ENCODE data around the gene TLK2. TPM values are rescaled to one million over a fixed set of nuclear protein-coding genes. Genes with fewer than 3 reads are reported as not detected.
A peak's percentile ranks its signal among the peaks of the same experiment; 100 is the strongest.
"Not testable (repeated sequence)": the region's sequence is repeated elsewhere in the genome, so short reads cannot be mapped to it uniquely, and the experiment has no call there.

The TLK2 gene
- total RNA-seq, 1 donor from 2014 or later: 47.2 TPM

DNA sequence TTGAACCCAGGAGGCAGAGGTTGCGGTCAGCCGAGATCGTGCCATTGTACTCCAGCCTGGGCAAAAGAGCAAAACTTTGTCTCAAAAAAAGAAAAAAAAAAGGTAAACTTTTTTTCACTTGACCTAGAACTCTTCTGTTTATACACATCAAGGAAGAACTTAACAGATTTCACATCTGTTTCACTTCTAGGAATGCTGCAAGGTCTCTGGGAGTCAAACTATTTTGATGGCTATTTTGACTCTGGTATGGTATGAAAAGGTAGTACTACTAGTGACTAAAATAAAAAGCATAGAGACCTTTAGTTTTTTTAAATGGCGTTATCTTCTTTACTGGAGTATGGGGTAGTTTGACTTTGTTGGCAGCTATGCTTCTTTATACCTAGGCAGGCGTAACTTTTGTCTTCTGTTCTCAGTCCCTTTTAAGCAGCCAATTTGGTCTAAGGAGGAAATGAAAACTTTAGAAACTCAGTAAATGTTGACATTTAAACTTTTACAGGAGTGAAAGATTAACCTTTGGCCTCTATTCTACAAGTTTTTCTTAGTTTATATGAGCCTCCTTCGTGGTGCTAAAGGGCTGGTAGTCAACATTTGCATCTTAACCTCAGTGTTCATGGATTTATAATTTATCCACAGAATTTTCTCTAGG is 28.7 kb downstream of the TLK2 start:
- H3K4me3 Mint-ChIP-seq; H3K9me3 Mint-ChIP-seq; DNase-seq; intact Hi-C loops (cut with micrococcal nuclease); H3K36me3 Mint-ChIP-seq (ENCODE audit: low read depth); H3K27me3 Mint-ChIP-seq: not testable (repeated sequence)
- Mint-ChIP-seq H3K4me1 (peaks cover 21% of the 10 kb centered on the region), H3K27ac (peak overlapping the region; percentile 16)

- H3K9me3 Mint-ChIP-seq; H3K36me3 Mint-ChIP-seq (ENCODE audit: low read depth); H3K27me3 Mint-ChIP-seq; DNase-seq; intact Hi-C loops (cut with micrococcal nuclease); H3K4me3 Mint-ChIP-seq: not testable (repeated sequence)
- Mint-ChIP-seq H3K27ac (peak overlapping the region; percentile 63), H3K4me1 (peaks cover 21% of the 10 kb centered on the region)
These were observed 31.7 kb downstream of the TLK2 start for GRCh38 chr17:62510247-62510819.

- DNase-seq; H3K4me3 Mint-ChIP-seq; H3K9me3 Mint-ChIP-seq; H3K27ac Mint-ChIP-seq; intact Hi-C loops (cut with micrococcal nuclease); H3K27me3 Mint-ChIP-seq; H3K36me3 Mint-ChIP-seq (ENCODE audit: low read depth): not testable (repeated sequence)
- peaks cover 17% of the 10 kb centered on the region for H3K4me1 Mint-ChIP-seq
These were observed 32.4 kb downstream of the TLK2 start for GRCh38 chr17:62511014-62511413.

DNA sequence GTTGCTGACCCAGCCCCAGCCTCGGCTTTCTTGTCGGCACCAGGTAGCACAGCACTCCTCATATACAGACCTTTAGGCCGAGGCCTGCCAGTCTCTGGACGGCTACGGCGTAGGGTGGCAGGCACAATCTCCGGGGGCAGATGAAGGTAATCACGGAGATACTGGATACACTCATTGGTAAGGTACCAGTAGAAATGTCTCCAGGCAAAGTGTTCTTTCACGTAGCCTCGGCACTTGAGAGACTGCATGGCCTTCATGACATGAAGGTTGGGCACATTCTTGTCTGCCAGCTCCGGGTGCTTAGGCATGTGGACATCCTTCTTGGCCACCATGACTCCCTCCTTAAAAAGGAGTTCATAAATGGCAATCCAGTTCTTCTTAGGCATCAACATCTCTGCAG is 37.8 kb downstream of the TLK2 start:
- H3K9me3 Mint-ChIP-seq; H3K4me3 Mint-ChIP-seq; H3K27ac Mint-ChIP-seq; H3K4me1 Mint-ChIP-seq; DNase-seq; H3K27me3 Mint-ChIP-seq; intact Hi-C loops (cut with micrococcal nuclease): not testable (repeated sequence)
- peaks cover 13% of the 10 kb centered on the region for H3K36me3 Mint-ChIP-seq (ENCODE audit: low read depth)

GRCh38 chr17:62521295-62521694 is 42.7 kb downstream of the TLK2 start:
- H3K9me3 Mint-ChIP-seq; H3K27ac Mint-ChIP-seq; H3K27me3 Mint-ChIP-seq; H3K4me1 Mint-ChIP-seq; intact Hi-C loops (cut with micrococcal nuclease); H3K4me3 Mint-ChIP-seq; DNase-seq: not testable (repeated sequence)
- peaks cover 16% of the 10 kb centered on the region for H3K36me3 Mint-ChIP-seq (ENCODE audit: low read depth)

DNA sequence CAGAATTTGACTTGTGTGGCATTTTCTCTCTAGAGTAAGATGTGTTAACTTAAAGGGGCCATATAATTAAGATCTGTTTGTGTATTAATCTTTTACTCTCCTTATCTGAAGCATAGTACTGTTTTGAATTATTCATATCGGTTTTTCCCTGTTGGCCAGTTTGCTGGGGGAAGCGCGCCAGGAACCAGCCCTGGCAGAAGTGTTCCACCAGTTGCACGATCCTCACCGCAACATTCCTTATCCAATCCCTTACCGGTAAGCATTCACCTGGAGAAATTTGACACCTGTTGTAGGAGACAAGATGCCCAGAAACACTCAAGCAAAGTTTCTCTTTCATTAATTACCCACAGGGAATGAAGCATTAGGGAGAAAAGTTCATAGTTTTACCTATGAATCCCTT is 45.5 kb downstream of the TLK2 start:
- H3K36me3 Mint-ChIP-seq (ENCODE audit: low read depth): peaks cover 30% of the 10 kb centered on the region
- intact Hi-C loops (cut with micrococcal nuclease); H3K4me3 Mint-ChIP-seq; H3K9me3 Mint-ChIP-seq; H3K27ac Mint-ChIP-seq; DNase-seq; H3K27me3 Mint-ChIP-seq; H3K4me1 Mint-ChIP-seq: not testable (repeated sequence)

DNA sequence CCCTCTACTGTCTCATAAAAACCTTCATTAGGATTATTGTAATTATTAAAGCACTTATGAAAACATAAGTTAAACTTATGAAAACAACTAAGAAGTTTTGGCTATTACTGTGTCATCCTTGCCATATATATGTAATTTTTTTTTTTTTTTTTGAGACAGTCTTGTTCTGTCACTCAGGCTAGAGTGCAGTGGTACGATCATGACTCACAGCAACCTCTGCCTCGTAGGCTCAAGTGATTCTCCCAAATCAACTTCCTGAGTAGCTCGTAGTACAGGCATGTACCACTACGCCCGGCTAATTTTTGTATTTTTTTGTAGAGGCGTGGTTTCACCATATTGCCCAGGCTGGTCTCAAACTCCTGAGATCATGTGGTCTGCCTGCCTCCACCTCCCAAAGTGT is 46.7 kb downstream of the TLK2 start:
- H3K27ac Mint-ChIP-seq: not testable (repeated sequence)

DNA sequence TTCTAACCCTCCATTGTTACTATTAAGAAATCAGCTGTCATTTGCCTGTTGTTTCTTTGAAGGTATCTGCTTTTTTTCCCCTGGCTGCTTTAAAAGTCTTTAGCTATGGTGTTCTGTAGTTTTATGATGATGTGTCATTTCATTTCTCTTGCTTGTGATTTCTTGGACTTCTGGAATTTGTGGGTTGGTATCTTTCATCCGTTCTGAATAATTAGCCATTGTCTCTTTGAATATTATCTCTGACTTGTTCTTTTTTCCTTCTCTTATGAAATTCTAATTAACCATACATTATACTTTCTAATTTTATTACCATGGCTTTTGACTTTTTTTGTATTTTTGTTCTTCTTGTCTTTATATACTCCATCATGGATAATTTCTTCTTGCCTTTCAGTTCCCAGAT is 52.3 kb downstream of the TLK2 start:
- H3K4me3 Mint-ChIP-seq; intact Hi-C loops (cut with micrococcal nuclease); DNase-seq; H3K4me1 Mint-ChIP-seq; H3K27ac Mint-ChIP-seq; H3K27me3 Mint-ChIP-seq; H3K9me3 Mint-ChIP-seq: not testable (repeated sequence)
- peaks cover 33% of the 10 kb centered on the region for H3K36me3 Mint-ChIP-seq (ENCODE audit: low read depth)

More for the DNA sequence above, 46.7 kb downstream of the TLK2 start:
- peaks cover 33% of the 10 kb centered on the region for H3K36me3 Mint-ChIP-seq (ENCODE audit: low read depth)
- DNase-seq; H3K4me3 Mint-ChIP-seq; intact Hi-C loops (cut with micrococcal nuclease); H3K4me1 Mint-ChIP-seq; H3K27me3 Mint-ChIP-seq; H3K9me3 Mint-ChIP-seq: not testable (repeated sequence)

DNA sequence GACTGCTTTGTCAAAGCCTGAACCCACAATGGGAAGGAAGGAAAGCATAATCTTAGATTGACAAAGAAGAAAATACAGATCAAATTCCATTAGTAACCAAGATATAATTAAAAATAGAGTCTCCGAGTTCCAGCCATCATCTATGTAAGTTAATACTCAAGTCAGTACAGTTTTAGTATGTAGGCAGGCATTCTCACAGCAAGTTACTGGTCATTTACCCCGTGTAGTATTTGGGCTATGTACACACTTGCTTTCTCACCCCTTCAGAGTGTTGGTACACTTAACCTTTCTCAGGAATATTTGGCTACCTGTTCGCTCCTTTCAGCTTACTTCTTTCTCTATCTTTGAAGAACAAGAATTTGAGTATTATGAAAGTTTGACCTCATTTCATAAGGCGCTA is 57.9 kb downstream of the TLK2 start:
- intact Hi-C loops (cut with micrococcal nuclease); H3K4me1 Mint-ChIP-seq; H3K27me3 Mint-ChIP-seq; DNase-seq; H3K9me3 Mint-ChIP-seq; H3K4me3 Mint-ChIP-seq; H3K27ac Mint-ChIP-seq: not testable (repeated sequence)
- peaks cover 36% of the 10 kb centered on the region for H3K36me3 Mint-ChIP-seq (ENCODE audit: low read depth)

GRCh38 chr17:62541073-62541472 is 62.4 kb downstream of the TLK2 start:
- H3K4me3 Mint-ChIP-seq; H3K9me3 Mint-ChIP-seq; H3K27ac Mint-ChIP-seq; H3K4me1 Mint-ChIP-seq; H3K27me3 Mint-ChIP-seq; intact Hi-C loops (cut with micrococcal nuclease); DNase-seq: not testable (repeated sequence)
- H3K36me3 Mint-ChIP-seq (ENCODE audit: low read depth): peaks cover 46% of the 10 kb centered on the region

DNA sequence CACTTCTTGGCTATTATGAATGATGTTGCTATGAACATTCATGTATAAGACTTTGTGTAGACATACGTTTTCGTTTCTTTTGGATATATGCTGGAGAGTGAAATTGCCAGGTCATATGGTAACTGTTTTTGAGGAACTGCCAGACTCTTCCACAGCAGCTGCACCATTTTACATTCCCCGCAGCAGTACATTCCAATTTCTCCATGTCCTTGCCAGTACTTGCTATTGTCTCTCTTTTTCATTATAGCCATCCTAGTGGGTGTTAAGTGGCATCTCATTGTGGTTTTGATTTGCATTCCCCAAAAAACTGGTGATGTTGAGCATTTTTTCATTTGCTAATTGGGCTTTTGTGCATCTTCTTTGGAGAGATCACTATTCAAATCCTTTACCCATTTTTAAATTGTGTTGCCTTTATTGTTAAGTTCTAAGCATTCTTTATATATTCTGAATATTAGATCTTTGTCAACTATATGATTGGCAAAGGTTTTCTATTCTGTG is 64.7 kb downstream of the TLK2 start:
- H3K27ac Mint-ChIP-seq; intact Hi-C loops (cut with micrococcal nuclease); H3K27me3 Mint-ChIP-seq; H3K4me3 Mint-ChIP-seq; DNase-seq; H3K4me1 Mint-ChIP-seq; H3K9me3 Mint-ChIP-seq: not testable (repeated sequence)
- H3K36me3 Mint-ChIP-seq (ENCODE audit: low read depth): peaks cover 38% of the 10 kb centered on the region

DNA sequence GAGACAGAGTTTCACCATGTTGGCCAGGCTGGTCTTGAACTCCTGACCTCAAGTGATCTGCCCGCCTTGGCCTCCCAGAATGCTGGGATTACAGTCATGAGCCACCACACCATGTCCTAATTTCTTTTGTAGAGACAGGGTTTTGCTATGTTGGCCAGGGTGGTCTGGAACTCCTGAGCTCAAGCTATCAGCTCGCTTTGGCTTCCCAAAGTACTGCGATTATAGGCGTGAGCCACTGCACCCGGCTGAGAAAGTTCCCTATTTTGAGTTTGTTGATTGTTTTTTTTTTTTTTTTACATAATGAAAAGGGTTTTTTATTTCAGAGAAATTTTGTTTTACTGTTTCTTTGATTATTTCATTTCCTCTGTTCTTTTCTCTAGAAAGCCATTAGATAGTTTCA is 67.4 kb downstream of the TLK2 start:
- H3K27me3 Mint-ChIP-seq; intact Hi-C loops (cut with micrococcal nuclease); H3K27ac Mint-ChIP-seq; H3K9me3 Mint-ChIP-seq; H3K4me1 Mint-ChIP-seq; H3K4me3 Mint-ChIP-seq; DNase-seq: not testable (repeated sequence)
- H3K36me3 Mint-ChIP-seq (ENCODE audit: low read depth): peaks cover 22% of the 10 kb centered on the region

- DNase-seq: peak; percentile 85
- intact Hi-C loops (cut with micrococcal nuclease); H3K27me3 Mint-ChIP-seq; H3K4me1 Mint-ChIP-seq; H3K9me3 Mint-ChIP-seq: not testable (repeated sequence)
- Mint-ChIP-seq H3K36me3 (ENCODE audit: low read depth) (peaks cover 11% of the 10 kb centered on the region), H3K27ac (peak overlapping the region; percentile 70), H3K4me3 (peak overlapping the region; percentile 78)
These were observed 74.4 kb downstream of the TLK2 start for GRCh38 chr17:62552851-62553659.

GRCh38 chr17:62557532-62557931 is 78.9 kb downstream of the TLK2 start:
- H3K9me3 Mint-ChIP-seq; DNase-seq; H3K4me3 Mint-ChIP-seq; H3K4me1 Mint-ChIP-seq; H3K27ac Mint-ChIP-seq; intact Hi-C loops (cut with micrococcal nuclease); H3K27me3 Mint-ChIP-seq: not testable (repeated sequence)
- H3K36me3 Mint-ChIP-seq (ENCODE audit: low read depth): peaks cover 32% of the 10 kb centered on the region
